ENCODE data around the gene IRS2.

Gene IRS2

GRCh38 chr13:109780845-109781383 lies 5.5 kb downstream of the IRS2 start:
- DNase-seq: no peak

DNA sequence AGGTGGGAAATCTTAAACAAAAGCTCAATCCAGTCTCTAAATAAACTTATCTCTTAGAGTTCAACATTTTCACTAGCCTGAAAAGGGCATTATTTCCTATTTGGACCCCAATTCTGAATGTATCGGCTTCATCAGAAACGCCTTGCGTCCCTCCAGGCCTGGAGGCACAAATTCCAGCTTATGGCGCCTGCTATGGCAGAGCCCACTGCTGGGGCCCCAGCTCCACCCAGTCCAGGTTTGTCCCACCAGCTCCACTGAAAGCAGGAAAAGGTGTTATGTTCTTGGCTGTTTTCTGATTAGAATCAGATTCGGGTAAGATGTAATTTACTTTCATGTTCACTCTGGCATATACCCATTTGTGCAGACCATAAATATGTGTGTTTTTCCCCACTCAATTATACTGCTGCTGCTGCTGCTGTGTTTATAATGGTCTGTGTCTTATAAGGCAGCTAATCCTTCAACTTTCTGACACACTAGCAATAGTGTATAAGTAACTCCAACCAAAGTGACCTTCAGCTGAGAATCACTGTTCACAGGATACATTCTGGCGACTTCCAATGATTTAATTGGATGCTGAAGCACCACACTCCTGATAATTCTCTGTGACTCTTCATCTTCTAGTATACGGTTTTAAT lies 6.4 kb downstream of the IRS2 start:
- no peak for DNase-seq

DNA sequence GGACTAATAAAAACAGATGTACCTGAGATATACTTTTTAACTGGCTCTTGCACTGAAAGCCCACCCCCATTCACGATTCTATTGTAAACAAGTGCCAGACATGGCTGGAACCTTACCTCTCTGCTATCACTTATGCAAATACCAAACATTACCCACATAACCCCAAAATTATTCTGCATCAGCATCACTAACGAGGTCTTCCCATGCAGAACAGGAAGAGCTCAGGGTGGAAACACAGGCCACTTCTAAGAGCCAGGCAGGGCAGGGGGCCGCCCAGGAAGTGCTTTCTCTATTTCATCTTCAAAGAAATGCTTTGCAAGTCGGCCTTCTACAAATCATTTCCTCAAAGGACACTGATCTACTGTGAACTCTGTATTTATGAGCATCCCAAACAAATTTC lies 7.3 kb downstream of the IRS2 start:
- DNase-seq: peak; percentile 55 to 67

DNA sequence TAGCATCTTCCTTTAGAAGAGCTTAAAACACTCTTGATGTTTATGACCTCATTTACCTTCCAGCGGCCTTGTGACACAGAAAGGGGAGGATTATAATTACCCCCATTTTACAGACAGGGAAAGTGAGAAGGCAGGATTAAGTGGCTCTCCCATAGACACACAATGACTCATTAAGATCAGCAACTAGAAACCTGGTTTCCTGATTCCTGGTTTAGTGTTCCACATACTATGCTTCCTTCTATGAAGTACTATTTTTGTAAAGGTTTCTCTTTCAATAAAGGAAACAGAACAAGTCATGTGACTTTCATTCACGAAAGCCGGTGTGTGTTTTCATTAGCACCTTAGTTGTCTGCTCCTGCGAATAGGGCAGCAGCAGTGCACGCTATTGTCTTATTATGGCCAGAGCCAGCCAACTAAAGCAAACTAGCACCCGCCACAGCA lies 8.3 kb downstream of the IRS2 start:
- DNase-seq: no peak

GRCh38 chr13:109776575-109776974 lies 9.8 kb downstream of the IRS2 start:
- DNase-seq: no peak

GRCh38 chr13:109773786-109774185 lies 12.6 kb downstream of the IRS2 start:
- DNase-seq: no peak

DNA sequence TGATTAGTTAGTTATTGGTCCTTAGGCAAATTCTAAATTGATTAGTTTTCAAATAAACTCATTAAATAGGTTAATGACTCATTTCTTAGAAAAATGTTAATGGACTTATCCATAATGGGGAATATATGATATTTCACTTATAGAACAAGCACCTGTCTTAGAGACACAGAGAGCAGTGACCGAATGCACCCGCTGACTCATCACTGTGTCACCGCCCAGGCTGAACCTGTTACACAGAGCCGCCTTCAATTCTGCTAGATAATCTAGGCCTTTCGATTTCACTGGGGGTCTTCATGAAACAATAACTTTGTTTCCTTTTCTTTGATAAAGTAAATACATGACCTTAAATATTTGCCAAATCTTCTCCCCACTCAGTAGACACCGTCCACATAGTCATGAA lies 13.1 kb downstream of the IRS2 start:
- DNase-seq: no peak

DNA sequence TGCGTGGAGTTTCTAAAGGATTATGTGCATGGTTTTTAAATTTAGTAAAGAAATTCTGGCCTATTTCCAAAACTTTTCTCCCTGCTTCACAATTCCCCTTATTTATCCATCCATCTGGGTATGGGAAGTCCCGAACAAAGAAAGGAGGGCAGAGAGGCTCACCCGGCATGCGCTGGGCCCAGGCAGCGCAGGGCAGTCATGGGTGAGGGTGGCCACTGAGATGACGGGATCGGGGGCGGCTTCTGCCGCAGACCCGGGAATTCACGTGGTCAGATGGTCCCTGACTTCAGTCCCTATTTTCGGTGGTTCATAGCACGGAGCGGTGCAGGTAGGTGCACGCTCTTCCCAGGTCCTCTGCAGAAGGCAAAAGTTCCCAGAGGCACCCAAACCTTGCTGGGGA lies 14.5 kb downstream of the IRS2 start:
- DNase-seq: no peak

DNA sequence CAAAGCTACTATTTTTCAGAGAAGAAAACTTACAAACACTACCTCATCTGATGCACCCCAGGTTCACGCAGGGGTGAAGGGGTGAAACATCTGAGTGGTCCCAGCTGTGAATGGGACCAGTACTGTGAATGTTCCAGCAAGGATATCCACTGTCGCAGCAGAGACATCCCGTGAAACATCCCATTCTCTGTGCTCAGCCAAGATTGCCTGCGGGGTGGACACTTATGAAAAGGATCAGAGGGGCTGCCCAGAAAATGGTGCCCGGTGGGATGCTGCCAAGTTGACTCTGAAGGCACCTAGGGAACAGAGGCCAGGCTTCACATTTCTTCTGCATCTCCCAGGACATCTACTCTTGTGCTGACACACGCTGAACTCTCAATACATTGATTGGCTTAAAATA lies 15.9 kb downstream of the IRS2 start:
- DNase-seq: no peak

DNA sequence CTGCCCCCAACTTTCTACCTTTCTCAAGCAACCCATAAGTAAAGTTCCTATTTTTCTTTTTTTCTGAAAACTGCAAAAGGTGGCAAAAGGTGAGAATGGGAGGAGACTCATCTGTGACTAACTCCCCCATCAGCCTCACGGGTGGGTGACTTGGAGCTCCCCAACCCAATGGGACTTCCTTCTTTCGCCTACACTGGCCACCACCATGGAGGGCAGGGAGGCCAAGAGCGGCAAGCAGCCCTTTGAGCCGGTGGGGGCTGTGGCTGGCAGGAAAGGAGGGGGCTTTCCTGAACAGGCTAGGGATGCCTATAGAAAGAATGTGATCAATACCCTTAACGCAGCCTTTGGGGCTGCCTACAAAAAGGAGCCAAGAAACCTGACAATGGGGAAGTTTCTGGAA lies 16.5 kb downstream of the IRS2 start:
- DNase-seq: no peak

DNA sequence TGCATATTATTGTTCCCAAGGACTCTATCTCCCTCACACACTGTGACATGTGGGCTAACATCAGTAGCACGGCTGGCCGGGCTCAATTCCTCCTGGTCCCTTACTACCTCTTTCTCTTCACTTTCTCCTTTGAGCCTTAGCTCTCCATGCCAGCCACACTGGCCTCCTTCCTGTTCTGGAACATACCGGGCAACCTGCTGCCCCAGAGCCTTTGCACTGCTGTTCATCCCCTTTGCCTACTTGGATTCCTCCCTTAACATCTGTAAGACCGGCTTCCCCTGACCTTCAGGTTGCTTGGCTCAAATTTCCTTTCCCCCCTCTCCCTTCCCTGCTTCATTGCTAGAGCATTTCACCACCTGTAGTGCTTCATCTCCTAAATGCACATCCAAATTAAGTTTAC lies 17.1 kb downstream of the IRS2 start:
- no peak for DNase-seq

DNA sequence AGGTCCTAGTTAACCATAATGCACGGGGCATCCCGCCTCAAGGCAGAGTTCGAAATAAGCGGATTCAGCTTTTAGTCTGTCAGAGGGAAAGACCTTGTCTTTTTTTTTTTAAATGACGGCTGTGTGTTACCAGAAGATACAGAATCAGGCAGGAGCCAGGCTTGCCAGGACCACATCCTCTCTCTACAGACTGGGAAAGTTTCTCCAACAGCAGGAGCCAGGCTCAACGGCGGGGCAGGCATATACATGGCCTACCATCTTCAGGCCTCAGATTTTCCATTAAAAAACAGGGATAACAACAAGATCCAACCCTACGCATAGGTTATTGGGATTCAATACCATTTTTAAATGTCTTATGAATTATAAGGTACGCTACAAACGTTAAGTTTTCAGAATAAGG lies 17.8 kb downstream of the IRS2 start:
- DNase-seq: no peak

- no peak for DNase-seq
Observed at GRCh38 chr13:109768176-109768575, 18.2 kb downstream of the IRS2 start.

GRCh38 chr13:109767023-109767422 lies 19.4 kb downstream of the IRS2 start:
- no peak for DNase-seq

- peak in 1 of 2 donors; percentile 31 for DNase-seq
Observed at GRCh38 chr13:109764470-109765291, 21.7 kb downstream of the IRS2 start.

- DNase-seq: no peak
Observed at GRCh38 chr13:109764045-109764444, 22.3 kb downstream of the IRS2 start.

GRCh38 chr13:109762791-109763190 lies 23.6 kb downstream of the IRS2 start:
- no peak for DNase-seq

DNA sequence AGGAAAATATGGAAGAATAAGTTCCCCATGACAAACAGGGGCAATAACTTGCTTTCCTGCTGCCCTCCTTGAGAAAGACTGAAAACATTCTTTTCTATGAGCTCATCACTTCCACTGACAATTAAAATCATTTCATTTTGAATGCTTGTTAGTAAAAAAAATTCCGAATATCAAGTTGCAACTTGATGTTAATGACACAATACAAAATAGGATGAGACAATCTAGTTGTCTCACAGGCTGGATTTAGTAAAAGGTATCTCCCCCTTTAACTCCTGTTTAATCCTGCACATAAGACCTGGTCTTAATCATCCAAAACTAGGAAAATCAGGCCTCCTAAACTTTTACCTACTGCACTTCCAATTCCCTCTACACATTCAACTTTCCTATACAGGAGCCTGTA lies 24.7 kb downstream of the IRS2 start:
- DNase-seq: no peak

DNA sequence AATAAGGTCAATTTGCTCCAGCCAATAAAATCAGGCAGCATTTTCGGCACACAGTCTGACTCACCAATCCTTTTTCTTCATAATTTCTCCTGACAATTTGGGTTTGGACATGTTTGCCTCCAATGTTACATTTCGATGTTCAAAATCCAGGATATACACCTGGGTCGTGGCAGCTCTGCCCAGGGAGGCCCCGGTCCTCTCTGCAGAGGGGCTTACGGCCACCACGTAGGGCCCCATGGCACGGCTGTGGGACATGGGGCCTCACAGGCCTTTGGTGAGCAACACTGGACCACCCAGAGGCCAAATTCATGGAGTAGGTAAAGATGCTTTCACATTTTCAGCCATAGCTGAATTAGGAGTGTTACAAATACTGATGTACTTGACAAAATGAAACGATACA lies 25.4 kb downstream of the IRS2 start:
- no peak for DNase-seq

DNA sequence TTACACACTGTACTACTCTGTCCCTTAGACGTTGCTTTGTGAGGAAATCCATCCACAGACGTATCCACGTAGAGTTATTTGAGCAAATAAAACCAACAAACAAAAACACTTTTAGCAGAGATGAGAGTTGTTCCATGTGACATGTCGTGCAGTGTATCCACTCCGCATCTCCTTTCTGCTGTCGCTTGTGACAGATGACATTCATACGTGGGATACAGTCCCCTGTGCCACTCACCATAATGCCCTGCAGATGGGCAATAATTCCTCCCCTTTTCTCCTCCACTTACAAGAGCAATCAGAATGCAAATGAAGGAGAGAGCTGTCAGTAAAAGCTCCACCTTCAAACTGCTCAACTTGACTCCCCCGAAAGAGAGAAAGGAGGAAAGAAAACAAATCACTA lies 26.0 kb downstream of the IRS2 start:
- no peak for DNase-seq

GRCh38 chr13:109759609-109760008 lies 26.8 kb downstream of the IRS2 start:
- DNase-seq: no peak

DNA sequence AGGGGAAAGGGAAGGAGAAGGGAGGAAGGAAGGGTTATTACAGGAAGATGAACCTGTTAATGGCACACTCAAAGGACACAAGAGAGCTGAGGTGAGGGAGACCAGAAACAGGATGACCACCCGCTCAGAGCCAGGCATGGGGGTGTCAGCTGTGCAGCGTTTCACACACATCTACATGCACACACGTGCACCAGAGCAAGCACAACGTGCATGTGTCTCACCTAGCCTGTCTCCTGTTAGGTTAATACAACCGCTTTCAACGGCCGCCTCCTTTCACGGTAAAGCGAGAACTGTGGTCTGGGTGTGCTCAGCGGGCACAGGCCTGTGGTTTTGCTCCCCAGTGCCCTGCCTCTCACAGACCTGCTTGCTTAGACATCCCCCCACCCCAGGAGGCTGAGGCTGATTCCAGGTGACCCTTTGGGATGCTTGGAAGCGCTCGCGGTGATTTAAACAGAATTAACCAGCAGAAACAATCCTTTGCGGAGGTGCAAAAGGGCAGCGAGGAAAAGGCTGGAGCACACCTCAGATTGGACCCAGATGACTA lies 27.4 kb downstream of the IRS2 start:
- no peak for DNase-seq

DNA sequence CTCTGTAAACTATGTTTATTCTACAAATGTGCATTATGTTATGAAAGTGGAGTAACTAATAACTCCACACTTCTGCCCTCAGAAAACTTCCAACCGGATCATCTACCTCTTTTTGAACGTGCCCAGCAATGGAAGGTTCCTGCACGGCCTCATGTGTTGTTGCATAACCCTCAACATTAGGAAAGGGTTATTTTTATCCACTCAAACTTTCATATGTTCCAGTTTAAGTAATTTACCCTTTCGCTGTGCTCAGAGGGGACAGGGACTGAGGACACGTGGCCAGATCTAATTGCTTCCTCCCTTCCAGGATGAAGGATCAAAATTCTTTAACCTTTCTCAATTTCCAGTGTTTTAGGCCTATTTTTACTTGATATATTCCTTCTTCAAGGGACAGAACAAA lies 29.6 kb downstream of the IRS2 start:
- no peak for DNase-seq

- no peak for DNase-seq
Observed at GRCh38 chr13:109755997-109756396, 30.4 kb downstream of the IRS2 start.

Data from CD4-positive, alpha-beta T cell treated with Interleukin-1 beta for 1 hour (primary cell).